ENCODE results near the gene PLCL2. TPM values are rescaled to one million over a fixed set of nuclear protein-coding genes. Genes with fewer than 3 reads are reported as not detected.
A peak's percentile ranks its signal among the peaks of the same experiment; 100 is the strongest.

The PLCL2 gene
- total RNA-seq, 1 experiment from 2014 or later: 0.07 TPM

DNA sequence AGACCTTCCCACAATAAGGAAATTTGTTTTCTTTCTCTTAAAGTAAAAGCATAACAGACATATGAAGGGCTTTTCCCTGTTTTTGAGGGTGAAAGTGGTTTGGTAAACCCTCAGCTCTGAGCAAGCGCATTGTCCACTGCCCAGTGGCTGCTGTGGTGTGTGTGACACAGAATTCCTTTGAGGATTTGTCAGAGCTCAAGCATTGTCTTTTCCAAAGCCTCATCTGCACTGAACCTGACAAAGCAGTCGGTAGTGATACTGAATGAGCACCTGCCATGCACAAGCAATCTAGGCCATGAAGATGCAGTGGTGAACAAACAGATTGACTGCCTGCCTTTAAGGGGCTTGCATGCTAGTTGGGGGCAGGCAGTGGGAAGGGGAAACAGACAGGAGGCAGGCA lies 128.3 kb downstream of the PLCL2 start:
- Histone ChIP-seq H3K36me3 (ENCODE audit: control insufficient read depth, insufficient read depth, low read length) (no peaks in the 10 kb centered on the region), H3K9me3 (no peaks in the 10 kb centered on the region), H3K27me3 (replicated peaks; ENCODE audit: control insufficient read depth, insufficient read depth, low read length) (no peaks in the 10 kb centered on the region), H3K4me3 (ENCODE audit: low read depth, low read length) (no peak overlapping the region), H3K4me1 (peaks cover 25% of the 10 kb centered on the region)
- Mint-ChIP-seq H3K4me3 (ENCODE audit: unreplicated experiment) (no peak overlapping the region), H3K36me3 (ENCODE audit: insufficient read depth, unreplicated experiment) (no peaks in the 10 kb centered on the region), H3K4me1 (ENCODE audit: low read depth, unreplicated experiment) (peaks cover 21% of the 10 kb centered on the region), H3K9me3 (ENCODE audit: unreplicated experiment) (no peaks in the 10 kb centered on the region), H3K27ac (ENCODE audit: unreplicated experiment) (peak overlapping the region; percentile 9), H3K27me3 (ENCODE audit: insufficient read depth, unreplicated experiment) (no peaks in the 10 kb centered on the region)
- intact Hi-C loops (cut with micrococcal nuclease; ENCODE audit: unreplicated experiment): no loop called here
- TF ChIP-seq, protein P1, sequence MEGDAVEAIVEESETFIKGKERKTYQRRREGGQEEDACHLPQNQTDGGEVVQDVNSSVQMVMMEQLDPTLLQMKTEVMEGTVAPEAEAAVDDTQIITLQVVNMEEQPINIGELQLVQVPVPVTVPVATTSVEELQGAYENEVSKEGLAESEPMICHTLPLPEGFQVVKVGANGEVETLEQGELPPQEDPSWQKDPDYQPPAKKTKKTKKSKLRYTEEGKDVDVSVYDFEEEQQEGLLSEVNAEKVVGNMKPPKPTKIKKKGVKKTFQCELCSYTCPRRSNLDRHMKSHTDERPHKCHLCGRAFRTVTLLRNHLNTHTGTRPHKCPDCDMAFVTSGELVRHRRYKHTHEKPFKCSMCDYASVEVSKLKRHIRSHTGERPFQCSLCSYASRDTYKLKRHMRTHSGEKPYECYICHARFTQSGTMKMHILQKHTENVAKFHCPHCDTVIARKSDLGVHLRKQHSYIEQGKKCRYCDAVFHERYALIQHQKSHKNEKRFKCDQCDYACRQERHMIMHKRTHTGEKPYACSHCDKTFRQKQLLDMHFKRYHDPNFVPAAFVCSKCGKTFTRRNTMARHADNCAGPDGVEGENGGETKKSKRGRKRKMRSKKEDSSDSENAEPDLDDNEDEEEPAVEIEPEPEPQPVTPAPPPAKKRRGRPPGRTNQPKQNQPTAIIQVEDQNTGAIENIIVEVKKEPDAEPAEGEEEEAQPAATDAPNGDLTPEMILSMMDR (IDR thresholded peaks at IDR 0.05; ENCODE audit: insufficient read depth in 1 of 2, low read depth in 1 of 2, low read length in 1 of 2, severe bottlenecking in 1 of 2, unreplicated experiment in 1 of 2): no peak
- no TSS peak for BruUV-seq (replicated peaks)
- DNase-seq: no peak
- CTCF ChIA-PET: interaction anchor here (0.6 kb wide), 1 partner anchor 120 kb away, joined by 8 read pairs; no protein-coding TSS in a partner anchor
- POLR2A ChIA-PET: no interaction called here

- CTCF ChIA-PET: interaction anchor here (0.6 kb wide), 1 partner anchor 120 kb away, joined by 8 read pairs; no protein-coding TSS in a partner anchor
Observed at GRCh38 chr3:17013571-17013970, 128.8 kb downstream of the PLCL2 start.

DNA sequence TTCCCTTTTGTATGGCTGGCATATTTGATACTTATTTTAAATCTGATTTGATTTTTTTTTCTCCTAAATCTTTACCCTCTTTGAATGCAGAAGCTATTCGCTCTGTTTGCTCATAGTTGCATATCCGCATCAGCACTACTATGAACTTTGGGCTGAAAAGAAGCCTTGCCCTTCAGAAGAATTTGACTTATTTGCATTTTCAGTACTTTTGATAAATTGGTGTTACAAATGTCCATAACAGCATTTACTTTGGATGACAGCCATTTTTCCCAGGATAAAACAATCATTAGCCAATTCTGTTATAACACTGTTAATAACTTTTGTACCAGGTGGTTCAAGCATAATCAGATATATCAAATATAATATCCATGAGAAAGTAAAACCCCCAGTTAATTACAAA lies 129.5 kb downstream of the PLCL2 start:
- Histone ChIP-seq H3K4me1 (peaks cover 25% of the 10 kb centered on the region), H3K36me3 (ENCODE audit: control insufficient read depth, insufficient read depth, low read length) (no peaks in the 10 kb centered on the region), H3K4me3 (ENCODE audit: low read depth, low read length) (no peak overlapping the region), H3K27me3 (replicated peaks; ENCODE audit: control insufficient read depth, insufficient read depth, low read length) (no peaks in the 10 kb centered on the region), H3K9me3 (no peaks in the 10 kb centered on the region)
- TF ChIP-seq, protein P1 (IDR thresholded peaks at IDR 0.05; ENCODE audit: insufficient read depth in 1 of 2, low read depth in 1 of 2, low read length in 1 of 2, severe bottlenecking in 1 of 2, unreplicated experiment in 1 of 2): no peak
- no TSS peak for BruUV-seq (replicated peaks)
- DNase-seq: no peak
- intact Hi-C loops (cut with micrococcal nuclease; ENCODE audit: unreplicated experiment): no loop called here
- Mint-ChIP-seq H3K27ac (ENCODE audit: unreplicated experiment) (peak overlapping the region; percentile 79), H3K4me3 (ENCODE audit: unreplicated experiment) (peak overlapping the region; percentile 68), H3K4me1 (ENCODE audit: low read depth, unreplicated experiment) (peaks cover 21% of the 10 kb centered on the region), H3K36me3 (ENCODE audit: insufficient read depth, unreplicated experiment) (no peaks in the 10 kb centered on the region), H3K27me3 (ENCODE audit: insufficient read depth, unreplicated experiment) (no peaks in the 10 kb centered on the region), H3K9me3 (ENCODE audit: unreplicated experiment) (no peaks in the 10 kb centered on the region)
- CTCF ChIA-PET: no interaction called here
- POLR2A ChIA-PET: no interaction called here

More at GRCh38 chr3:17013571-17013970, 128.8 kb downstream of the PLCL2 start:
- Histone ChIP-seq H3K36me3 (ENCODE audit: control insufficient read depth, insufficient read depth, low read length) (no peaks in the 10 kb centered on the region), H3K9me3 (no peaks in the 10 kb centered on the region), H3K4me1 (peaks cover 25% of the 10 kb centered on the region), H3K27me3 (replicated peaks; ENCODE audit: control insufficient read depth, insufficient read depth, low read length) (no peaks in the 10 kb centered on the region), H3K4me3 (ENCODE audit: low read depth, low read length) (no peak overlapping the region)
- POLR2A ChIA-PET: no interaction called here
- Mint-ChIP-seq H3K4me3 (ENCODE audit: unreplicated experiment) (peak overlapping the region; percentile 68), H3K27me3 (ENCODE audit: insufficient read depth, unreplicated experiment) (no peaks in the 10 kb centered on the region), H3K27ac (ENCODE audit: unreplicated experiment) (peak overlapping the region; percentile 9), H3K36me3 (ENCODE audit: insufficient read depth, unreplicated experiment) (no peaks in the 10 kb centered on the region), H3K9me3 (ENCODE audit: unreplicated experiment) (no peaks in the 10 kb centered on the region), H3K4me1 (ENCODE audit: low read depth, unreplicated experiment) (peaks cover 21% of the 10 kb centered on the region)
- TF ChIP-seq, protein P1 (IDR thresholded peaks at IDR 0.05; ENCODE audit: insufficient read depth in 1 of 2, low read depth in 1 of 2, low read length in 1 of 2, severe bottlenecking in 1 of 2, unreplicated experiment in 1 of 2): no peak
- intact Hi-C loops (cut with micrococcal nuclease; ENCODE audit: unreplicated experiment): no loop called here
- no peak for DNase-seq
- no TSS peak for BruUV-seq (replicated peaks)
